ENCODE measurements around the gene ZNF605.
"Not testable (repeated sequence)": the region's sequence is repeated elsewhere in the genome, so short reads cannot be mapped to it uniquely, and the experiment has no call there.

ZNF605 gene

DNA sequence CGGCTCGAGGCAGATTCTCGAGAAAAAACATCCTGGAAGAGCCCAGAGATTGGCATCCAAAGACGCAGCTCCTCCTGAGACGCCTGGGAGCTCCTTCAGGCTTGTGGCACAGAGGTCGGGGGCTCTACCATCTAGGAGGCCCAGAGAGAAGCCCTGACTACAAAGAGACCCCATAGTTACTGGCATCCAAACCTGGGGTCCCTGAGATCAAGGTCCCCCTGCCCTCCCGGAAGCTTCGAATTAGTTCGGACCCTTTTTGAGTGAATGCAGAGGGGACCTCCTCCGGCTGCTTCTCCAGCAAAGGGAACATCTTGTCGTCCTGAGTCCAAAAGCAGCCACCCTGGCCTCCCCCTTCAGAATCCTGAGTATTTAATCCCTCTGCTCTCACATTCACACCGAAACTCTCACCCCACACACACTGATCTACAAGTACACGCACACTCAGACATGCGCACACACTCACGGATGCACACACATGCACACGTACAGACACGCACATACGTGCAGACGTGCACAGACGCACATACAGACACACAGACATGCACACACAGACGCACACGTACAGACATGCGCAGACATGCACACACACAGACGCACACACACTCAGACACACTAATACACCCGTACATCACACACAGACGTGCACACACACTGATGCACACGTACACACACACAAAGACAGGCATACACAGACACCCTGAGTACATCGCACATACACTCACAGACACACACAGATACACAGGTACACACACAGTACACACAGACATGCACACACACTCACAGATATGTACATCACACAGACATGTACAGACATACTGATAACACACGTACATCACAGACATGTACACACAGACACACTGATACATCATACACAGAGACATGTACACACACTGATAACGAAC is 5.9 kb downstream of the ZNF605 start:
- no peak for DNase-seq (ENCODE audit: low spot score)

DNA sequence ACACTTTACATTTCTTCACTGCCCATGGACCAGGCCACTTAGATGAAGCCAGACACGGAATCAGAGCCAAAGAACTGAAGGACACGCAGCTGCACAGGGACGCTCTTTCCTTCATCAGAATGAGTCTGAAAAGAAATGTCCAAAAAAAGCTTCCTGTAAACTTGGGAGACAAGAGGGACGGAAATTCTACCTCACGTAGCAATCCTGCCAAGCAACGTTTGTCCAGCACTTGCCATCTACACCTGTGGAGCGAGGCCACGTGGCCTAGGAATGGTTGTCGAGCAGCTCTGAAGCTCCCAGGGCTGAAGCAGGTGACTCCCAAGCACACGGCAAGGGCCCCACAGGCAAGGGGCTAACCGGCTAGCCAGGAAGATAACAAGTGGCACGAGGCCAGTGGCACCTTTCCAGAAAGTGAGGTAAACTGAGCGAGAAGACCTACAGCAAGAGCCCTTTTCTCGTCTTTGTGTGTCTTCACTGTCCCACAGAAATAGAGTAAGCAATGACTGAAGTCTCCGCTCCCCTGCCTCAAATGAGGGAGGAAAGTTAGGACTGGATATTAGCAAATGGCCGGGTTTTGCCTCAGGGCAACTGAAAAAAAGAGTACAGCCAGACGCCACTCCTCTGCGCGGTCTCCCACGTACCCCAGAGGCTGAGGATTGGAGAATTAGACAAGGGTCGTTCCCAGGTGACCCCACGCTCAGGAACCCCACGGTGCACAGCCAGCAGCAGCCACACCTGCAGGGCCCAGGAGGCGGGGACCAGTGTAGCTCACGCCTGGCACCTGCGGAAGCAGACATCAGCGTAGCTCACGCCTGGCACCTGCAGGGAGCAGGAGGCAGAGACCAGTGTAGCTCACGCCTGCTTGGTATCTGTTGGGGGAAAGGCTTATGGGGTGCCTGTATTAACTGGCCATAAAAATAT is 7.7 kb downstream of the ZNF605 start:
- DNase-seq (ENCODE audit: low spot score): no peak

GRCh38 chr12:132946246-132946820 is 9.8 kb downstream of the ZNF605 start:
- no peak for DNase-seq (ENCODE audit: low spot score)

DNA sequence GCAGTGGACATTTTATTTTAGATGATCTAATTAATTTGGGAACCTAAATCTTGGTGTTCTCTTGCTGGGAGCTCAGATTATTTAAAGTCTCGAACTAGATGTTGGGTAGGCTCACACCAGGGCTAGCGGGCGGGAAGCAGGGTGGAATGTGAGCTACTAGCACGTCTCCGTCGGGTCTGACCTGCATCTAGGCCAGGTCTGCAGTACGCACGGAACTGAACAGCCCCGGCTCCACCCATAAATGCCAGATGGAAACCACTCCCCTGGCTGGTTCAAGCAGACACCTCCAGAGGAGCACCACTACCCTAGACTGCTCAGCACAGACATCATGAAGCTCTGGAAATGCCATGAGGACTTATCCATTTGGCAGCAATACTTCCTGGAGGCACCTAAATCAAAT is 10.3 kb downstream of the ZNF605 start:
- no peak for DNase-seq (ENCODE audit: low spot score)

GRCh38 chr12:132942611-132943010 is 13.5 kb downstream of the ZNF605 start:
- DNase-seq (ENCODE audit: low spot score): no peak

GRCh38 chr12:132941336-132941954 is 14.7 kb downstream of the ZNF605 start:
- DNase-seq (ENCODE audit: low spot score): no peak

- DNase-seq (ENCODE audit: low spot score): no peak
Observed at GRCh38 chr12:132940071-132940719, 15.9 kb downstream of the ZNF605 start.

- not testable (repeated sequence) for DNase-seq (ENCODE audit: low spot score)
Observed at GRCh38 chr12:132938807-132939206, 17.3 kb downstream of the ZNF605 start.

- DNase-seq (ENCODE audit: low spot score): no peak
Observed at GRCh38 chr12:132937476-132937875, 18.6 kb downstream of the ZNF605 start.

DNA sequence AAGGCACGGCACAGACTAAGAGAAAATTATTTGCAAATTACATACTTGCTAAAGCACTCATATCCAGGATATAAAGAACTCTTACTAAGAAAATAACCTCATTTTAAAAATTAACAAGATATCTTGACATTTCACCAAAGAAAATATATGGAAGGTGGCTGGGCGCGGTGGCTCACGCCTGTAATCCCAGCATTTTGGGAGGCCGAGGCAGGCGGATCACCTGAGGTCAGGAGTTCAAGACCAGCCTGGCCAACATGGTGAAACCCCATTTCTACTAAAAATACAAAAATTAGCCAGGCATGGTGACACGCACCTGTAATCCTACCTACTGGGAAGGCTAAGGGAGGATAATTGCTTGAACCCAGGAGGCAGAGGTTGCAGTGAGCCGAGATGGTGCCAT is 19.2 kb downstream of the ZNF605 start:
- not testable (repeated sequence) for DNase-seq (ENCODE audit: low spot score)

- no peak for DNase-seq (ENCODE audit: low spot score)
Observed at GRCh38 chr12:132936163-132936562, 19.9 kb downstream of the ZNF605 start.

DNA sequence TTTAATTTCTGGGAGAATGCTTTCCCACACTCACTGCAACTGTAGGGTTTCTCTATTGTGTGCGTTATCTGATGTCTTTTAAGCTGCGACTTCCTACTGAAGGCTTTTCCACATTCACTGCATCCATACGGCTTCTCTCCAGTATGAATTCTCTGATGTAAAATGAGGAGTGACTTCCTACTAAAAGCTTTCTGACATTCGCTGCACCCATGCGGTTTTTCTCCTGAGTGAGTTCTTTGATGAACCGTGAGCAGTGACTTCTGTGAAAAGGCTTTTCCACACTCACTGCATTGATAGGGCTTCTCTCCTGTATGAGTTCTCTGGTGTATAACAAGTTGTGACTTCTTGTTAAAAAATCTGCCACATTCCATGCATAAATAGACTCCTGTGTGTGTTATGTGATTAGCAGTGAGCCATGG is 29.7 kb downstream of the ZNF605 start:
- no peak for DNase-seq (ENCODE audit: low spot score)

- DNase-seq (ENCODE audit: low spot score): no peak
Observed at GRCh38 chr12:132925597-132926414, 30.3 kb downstream of the ZNF605 start.

- DNase-seq (ENCODE audit: low spot score): no peak
Observed at GRCh38 chr12:132924356-132924755, 31.8 kb downstream of the ZNF605 start.

DNA sequence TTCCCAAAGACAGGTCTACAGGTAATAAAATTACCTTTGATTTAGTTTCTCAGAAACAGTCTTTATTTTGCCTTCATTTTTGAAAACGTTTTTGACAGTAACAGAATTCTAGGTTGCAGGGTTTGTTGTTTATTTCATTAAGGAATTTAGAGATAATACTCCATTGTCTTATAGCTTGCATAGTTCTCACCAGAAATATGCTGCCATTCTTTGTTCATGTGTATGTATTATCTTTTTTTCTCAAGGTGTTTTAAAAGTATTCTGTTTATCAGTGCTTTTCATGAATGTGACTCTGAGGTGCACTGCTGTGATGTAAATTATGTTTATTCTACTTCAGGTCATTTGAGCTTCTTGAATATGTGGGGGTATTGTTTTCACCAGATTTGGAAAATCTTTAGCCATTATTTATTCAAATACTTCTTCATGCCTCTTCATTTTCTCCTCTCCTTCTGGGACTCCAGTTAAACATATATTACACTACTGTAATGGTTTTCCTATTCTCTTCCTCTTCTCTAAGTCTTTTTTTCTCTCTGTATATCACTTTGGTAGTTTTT is 32.7 kb downstream of the ZNF605 start:
- DNase-seq (ENCODE audit: low spot score): no peak

DNA sequence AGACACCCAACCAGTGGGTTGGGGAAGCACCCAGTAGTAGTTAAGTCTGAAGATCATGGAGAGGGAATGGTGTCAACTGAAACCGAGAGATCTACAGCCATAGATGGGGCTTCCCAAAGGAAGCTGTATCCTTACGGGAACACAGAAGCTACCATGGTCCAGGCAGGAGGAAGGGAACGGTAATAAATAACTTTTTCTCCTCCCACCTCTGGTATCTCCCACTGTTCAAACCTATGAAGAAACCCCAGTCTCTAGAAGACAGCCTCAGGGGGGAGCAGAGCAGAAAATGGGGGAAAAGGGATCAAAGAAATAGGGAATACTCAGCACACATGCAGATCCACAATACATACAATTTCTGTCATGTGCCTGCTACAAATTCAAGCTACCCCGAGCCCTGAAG is 33.4 kb downstream of the ZNF605 start:
- DNase-seq (ENCODE audit: low spot score): no peak

- DNase-seq (ENCODE audit: low spot score): no peak
Observed at GRCh38 chr12:132921685-132922084, 34.4 kb downstream of the ZNF605 start.

- no peak for DNase-seq (ENCODE audit: low spot score)
Observed at GRCh38 chr12:132918680-132919079, 37.4 kb downstream of the ZNF605 start.

DNA sequence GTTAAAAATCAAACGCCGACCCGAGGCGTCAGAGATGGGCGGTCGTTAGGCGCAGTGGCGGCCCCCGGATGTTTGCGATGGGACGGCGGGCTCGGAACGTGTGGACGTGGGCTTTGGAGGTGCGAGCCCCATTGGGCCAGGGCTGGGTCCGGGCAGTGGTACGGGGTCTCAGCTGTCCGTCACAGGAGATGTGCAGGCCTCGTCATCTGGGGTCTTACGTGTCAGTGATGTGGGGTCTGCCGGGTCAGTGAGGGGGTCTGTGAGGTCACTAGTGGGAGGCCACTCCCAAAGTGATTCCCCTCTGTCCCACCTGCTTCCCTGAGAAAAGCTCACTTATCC is 47.1 kb downstream of the ZNF605 start:
- DNase-seq (ENCODE audit: low spot score): no peak

All from CD4-positive, alpha-beta T cell treated with Interleukin-15 for 4 hours (primary cell).